Osteoblast (primary cell): ENCODE measurements around the gene DPYSL3. TPM values are rescaled to one million over a fixed set of nuclear protein-coding genes. Genes with fewer than 3 reads are reported as not detected.

Experiments used
- DNase-seq: peaks from one replicate; pipeline ENCODE4 v3.0.0; 2011; ENCODE audit warnings: low spot score, mixed read lengths; ENCODE audit not compliant: insufficient read length; ENCODE audit errors: missing footprints
- H2AFZ ChIP-seq: 2 replicates; pipeline ENCODE4 v1.6.0; 2011; ENCODE audit warnings: mild to moderate bottlenecking, low read length
- H3K27ac ChIP-seq: 2 replicates; pipeline ENCODE4 v1.5.1; 2011; ENCODE audit warnings: mild to moderate bottlenecking, low read depth, low read length, moderate library complexity
- H3K27me3 ChIP-seq: 2 replicates; pipeline ENCODE4 v1.6.0; 2012; ENCODE audit warnings: mild to moderate bottlenecking, control low read depth, inconsistent platforms, low read length, moderate library complexity; ENCODE audit not compliant: insufficient read depth
- H3K36me3 ChIP-seq: 2 replicates; pipeline ENCODE4 v1.5.1; 2011; ENCODE audit warnings: mild to moderate bottlenecking, low read length, control low read depth, moderate library complexity; ENCODE audit not compliant: insufficient read depth
- H3K4me1 ChIP-seq: 2 replicates; pipeline ENCODE4 v1.5.1; 2011; ENCODE audit warnings: mild to moderate bottlenecking, low read length, control low read depth, moderate library complexity; ENCODE audit not compliant: insufficient read depth
- H3K4me2 ChIP-seq: 2 replicates; pipeline ENCODE4 v1.6.0; 2011; ENCODE audit warnings: mild to moderate bottlenecking, low read length; ENCODE audit not compliant: insufficient read depth
- H3K4me3 ChIP-seq: fragments of 200-600 bp; sonication (generic); 3 replicates; pipeline ENCODE4 v1.5.1; 2012; ENCODE audit warnings: mild to moderate bottlenecking, low read length, inconsistent platforms; ENCODE audit not compliant: insufficient read depth
- H3K79me2 ChIP-seq: 2 replicates; pipeline ENCODE4 v1.6.0; 2012; ENCODE audit warnings: mild to moderate bottlenecking, low read length, control low read depth, inconsistent platforms; ENCODE audit not compliant: insufficient read depth
- H3K9me3 ChIP-seq: 2 replicates; pipeline ENCODE4 v1.5.1; 2011; ENCODE audit warnings: low read depth, low read length, control low read depth
- H4K20me1 ChIP-seq: 2 replicates; pipeline ENCODE4 v1.6.0; 2012; ENCODE audit warnings: mild to moderate bottlenecking, low read length, control low read depth; ENCODE audit not compliant: insufficient read depth
- CTCF ChIP-seq: IDR thresholded peaks from 2 replicates; pipeline ENCODE4 v1.5.1; 2011; ENCODE audit warnings: mild to moderate bottlenecking, low read depth, low read length, moderate library complexity; ENCODE audit errors: extremely low read depth
- total RNA-seq: library from RNA; depleted of rRNA; stranded (reverse); fragments of >200 nt; gene quantifications from 2 replicates; pipeline ENCODE4 v1.2.3, GENCODE V29; 2012

Gene DPYSL3
- total RNA-seq, 1 donor = 119 TPM

- H3K36me3 ChIP-seq = peaks cover 34% of the 10 kb centered on the region
- peaks cover 20% of the 10 kb centered on the region for H3K4me1 ChIP-seq
These were observed 98.2 kb downstream of the DPYSL3 start for GRCh38 chr5:147411359-147412319.

GRCh38 chr5:147410496-147411358 lies 99.1 kb downstream of the DPYSL3 start:
- Histone ChIP-seq H3K27me3 (no peaks in the 10 kb centered on the region), H3K27ac (no peak overlapping the region), H3K4me1 (peaks cover 24% of the 10 kb centered on the region), H4K20me1 (no peaks in the 10 kb centered on the region), H3K79me2 (no peaks in the 10 kb centered on the region), H3K4me3 (no peak overlapping the region), H3K36me3 (peaks cover 37% of the 10 kb centered on the region), H2AFZ (no peak overlapping the region), H3K4me2 (no peak overlapping the region), H3K9me3 (no peaks in the 10 kb centered on the region)
- TF ChIP-seq CTCF = no peak
- no peak for DNase-seq

More at GRCh38 chr5:147411359-147412319, 98.2 kb downstream of the DPYSL3 start:
- no peak overlapping the region for H3K4me2 ChIP-seq
- H3K9me3 ChIP-seq = no peaks in the 10 kb centered on the region
- DNase-seq = no peak
- H2AFZ ChIP-seq = no peak overlapping the region
- H3K4me3 ChIP-seq = no peak overlapping the region
- H3K27ac ChIP-seq = no peak overlapping the region
- H3K79me2 ChIP-seq = no peaks in the 10 kb centered on the region
- TF ChIP-seq CTCF = no peak
- no peaks in the 10 kb centered on the region for H3K27me3 ChIP-seq
- H4K20me1 ChIP-seq = no peaks in the 10 kb centered on the region

- no peak for DNase-seq
These were observed 100.9 kb downstream of the DPYSL3 start for GRCh38 chr5:147408980-147409379.

More at GRCh38 chr5:147408980-147409379, 100.9 kb downstream of the DPYSL3 start:
- no peaks in the 10 kb centered on the region for H4K20me1 ChIP-seq
- H3K4me1 ChIP-seq = peaks cover 37% of the 10 kb centered on the region
- H2AFZ ChIP-seq = no peak overlapping the region
- TF ChIP-seq CTCF = no peak
- H3K4me3 ChIP-seq = no peak overlapping the region
- H3K27ac ChIP-seq = no peak overlapping the region
- H3K36me3 ChIP-seq = peaks cover 38% of the 10 kb centered on the region
- H3K9me3 ChIP-seq = no peaks in the 10 kb centered on the region
- H3K27me3 ChIP-seq = no peaks in the 10 kb centered on the region
- no peaks in the 10 kb centered on the region for H3K79me2 ChIP-seq
- H3K4me2 ChIP-seq = no peak overlapping the region
